BLaER1 (cell line): ENCODE results near the gene TBK1.

Experiments
- H3K27ac ChIP-seq: shearing (Covaris generic); formaldehyde crosslinking; 2 replicates; pipeline ENCODE4 v1.8.1; 2022
- H3K27me3 ChIP-seq: shearing (Covaris generic); formaldehyde crosslinking; 2 replicates; pipeline ENCODE4 v1.8.1; 2022
- H3K36me3 ChIP-seq: shearing (Covaris generic); formaldehyde crosslinking; 2 replicates; pipeline ENCODE4 v1.8.1; 2022
- H3K4me1 ChIP-seq: shearing (Covaris generic); formaldehyde crosslinking; 2 replicates; pipeline ENCODE4 v1.8.1; 2022
- H3K4me2 ChIP-seq: shearing (Covaris generic); formaldehyde crosslinking; 2 replicates; pipeline ENCODE4 v1.8.1; 2022
- H3K4me3 ChIP-seq: shearing (Covaris generic); formaldehyde crosslinking; 2 replicates; pipeline ENCODE4 v1.8.1; 2022
- H3K9ac ChIP-seq: shearing (Covaris generic); formaldehyde crosslinking; 2 replicates; pipeline ENCODE4 v1.8.1; 2022
- H3K9me3 ChIP-seq: shearing (Covaris generic); formaldehyde crosslinking; 2 replicates; pipeline ENCODE4 v1.8.1; 2022
- H4K20me1 ChIP-seq: shearing (Covaris generic); formaldehyde crosslinking; 2 replicates; pipeline ENCODE4 v1.8.1; 2022
- Cebpa-rat ChIP-seq: shearing (Covaris generic); IDR thresholded peaks from 2 replicates; pipeline ENCODE4 v1.8.1; 2022

Gene TBK1

GRCh38 chr12:64450711-64451486 lies 1.0 kb upstream of the TBK1 start:
- Histone ChIP-seq H3K9me3 (no peaks in the 10 kb centered on the region), H3K27me3 (no peaks in the 10 kb centered on the region), H3K4me2 (peak overlapping the region; percentile 86), H4K20me1 (peaks cover 8% of the 10 kb centered on the region; the same call in 1 of the 2 replicates), H3K4me1 (peaks cover 21% of the 10 kb centered on the region), H3K36me3 (peaks cover 34% of the 10 kb centered on the region), H3K27ac (no peak overlapping the region), H3K4me3 (peak overlapping the region; percentile 88), H3K9ac (peak overlapping the region; percentile 89)
- no peak for TF ChIP-seq Cebpa-rat

GRCh38 chr12:64452559-64453329 lies 824 bp downstream of the TBK1 start:
- H3K36me3 ChIP-seq = peaks cover 27% of the 10 kb centered on the region
- H3K9me3 ChIP-seq = no peaks in the 10 kb centered on the region
- H3K4me3 ChIP-seq = peak overlapping the region; percentile 88
- peak overlapping the region; percentile 91 for H3K27ac ChIP-seq
- TF ChIP-seq Cebpa-rat = no peak
- peak overlapping the region; percentile 89 for H3K9ac ChIP-seq
- peak overlapping the region; percentile 86 for H3K4me2 ChIP-seq
- no peaks in the 10 kb centered on the region for H3K27me3 ChIP-seq
- peaks cover 19% of the 10 kb centered on the region; the same call in 1 of the 2 replicates for H4K20me1 ChIP-seq
- H3K4me1 ChIP-seq = peaks cover 26% of the 10 kb centered on the region

DNA sequence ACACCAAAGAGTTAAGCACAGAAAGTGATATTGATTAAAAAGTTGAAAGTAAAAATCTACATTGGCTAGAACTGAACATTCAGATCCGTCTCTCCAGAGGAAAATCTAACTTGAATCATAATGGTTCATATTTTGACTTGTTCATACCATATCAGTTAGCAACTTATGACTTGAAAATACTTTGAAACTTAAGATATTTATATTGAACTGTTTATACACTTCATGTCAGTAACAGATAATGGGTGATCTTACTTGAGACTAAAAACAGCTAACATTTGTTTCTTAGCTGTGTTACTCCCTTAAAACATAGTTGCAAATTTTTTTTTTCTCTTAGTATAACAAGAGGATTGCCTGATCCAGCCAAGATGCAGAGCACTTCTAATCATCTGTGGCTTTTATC lies 3.6 kb downstream of the TBK1 start:
- peaks cover 20% of the 10 kb centered on the region; the same call in 1 of the 2 replicates for H3K36me3 ChIP-seq
- no peak overlapping the region for H3K27ac ChIP-seq
- H3K4me2 ChIP-seq = no peak overlapping the region

GRCh38 chr12:64456119-64456518 lies 4.2 kb downstream of the TBK1 start:
- H3K36me3 ChIP-seq = peaks cover 24% of the 10 kb centered on the region; the same call in 1 of the 2 replicates
- H3K4me1 ChIP-seq = peaks cover 32% of the 10 kb centered on the region
- peaks cover 19% of the 10 kb centered on the region; the same call in 1 of the 2 replicates for H4K20me1 ChIP-seq
- no peak overlapping the region for H3K27ac ChIP-seq
- H3K4me3 ChIP-seq = no peak overlapping the region
- H3K4me2 ChIP-seq = no peak overlapping the region
- H3K9me3 ChIP-seq = no peaks in the 10 kb centered on the region
- no peak overlapping the region for H3K9ac ChIP-seq
- H3K27me3 ChIP-seq = no peaks in the 10 kb centered on the region
- TF ChIP-seq Cebpa-rat = no peak

More for the DNA sequence above, 3.6 kb downstream of the TBK1 start:
- no peak for TF ChIP-seq Cebpa-rat
- H3K9ac ChIP-seq = no peak overlapping the region
- H3K4me1 ChIP-seq = peaks cover 38% of the 10 kb centered on the region
- no peak overlapping the region for H3K4me3 ChIP-seq
- H4K20me1 ChIP-seq = peaks cover 19% of the 10 kb centered on the region; the same call in 1 of the 2 replicates
- no peaks in the 10 kb centered on the region for H3K9me3 ChIP-seq
- no peaks in the 10 kb centered on the region for H3K27me3 ChIP-seq

DNA sequence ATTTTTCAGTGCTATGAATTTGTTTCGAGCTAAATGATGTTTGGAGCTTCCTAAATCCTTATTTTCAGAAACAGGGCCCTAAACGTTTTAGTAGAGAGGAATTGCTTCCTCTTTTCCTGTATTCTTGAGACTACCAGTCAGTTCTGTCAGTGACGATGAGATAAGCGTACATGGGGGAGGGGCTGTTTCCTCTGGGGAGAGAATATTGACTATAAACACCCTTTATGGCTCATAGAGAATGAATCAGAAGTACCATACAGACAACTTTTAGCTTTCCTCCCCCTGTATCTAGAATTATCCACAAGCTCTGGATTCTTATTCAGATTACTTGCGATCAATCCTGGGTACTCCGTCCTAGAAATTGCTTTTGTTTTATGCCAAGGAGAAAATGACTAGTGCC lies 5.1 kb downstream of the TBK1 start:
- Histone ChIP-seq H3K4me1 (peaks cover 28% of the 10 kb centered on the region), H3K27me3 (no peaks in the 10 kb centered on the region), H3K9ac (no peak overlapping the region), H3K4me3 (no peak overlapping the region), H3K9me3 (no peaks in the 10 kb centered on the region), H3K27ac (no peak overlapping the region), H4K20me1 (peaks cover 19% of the 10 kb centered on the region; the same call in 1 of the 2 replicates), H3K36me3 (peaks cover 32% of the 10 kb centered on the region), H3K4me2 (no peak overlapping the region)
- TF ChIP-seq Cebpa-rat = no peak

GRCh38 chr12:64457466-64457865 lies 5.5 kb downstream of the TBK1 start:
- Histone ChIP-seq H3K36me3 (peaks cover 33% of the 10 kb centered on the region), H3K4me2 (no peak overlapping the region), H4K20me1 (peaks cover 19% of the 10 kb centered on the region; the same call in 1 of the 2 replicates), H3K4me1 (peaks cover 28% of the 10 kb centered on the region), H3K9me3 (no peaks in the 10 kb centered on the region), H3K27me3 (no peaks in the 10 kb centered on the region), H3K9ac (no peak overlapping the region), H3K27ac (no peak overlapping the region), H3K4me3 (no peak overlapping the region)
- TF ChIP-seq Cebpa-rat = no peak

GRCh38 chr12:64457923-64458322 lies 6.0 kb downstream of the TBK1 start:
- TF ChIP-seq Cebpa-rat = no peak
- no peak overlapping the region for H3K4me2 ChIP-seq

GRCh38 chr12:64459394-64459891 lies 7.5 kb downstream of the TBK1 start:
- peak overlapping the region; percentile 82 for H3K4me2 ChIP-seq
- peak overlapping the region; percentile 54 for H3K4me3 ChIP-seq
- peak overlapping the region; percentile 72 for H3K27ac ChIP-seq
- H3K4me1 ChIP-seq = peaks cover 18% of the 10 kb centered on the region
- no peak for TF ChIP-seq Cebpa-rat
- no peaks in the 10 kb centered on the region for H3K9me3 ChIP-seq
- H3K27me3 ChIP-seq = no peaks in the 10 kb centered on the region
- H3K36me3 ChIP-seq = peaks cover 50% of the 10 kb centered on the region
- H4K20me1 ChIP-seq = peaks cover 13% of the 10 kb centered on the region; the same call in 1 of the 2 replicates
- peak overlapping the region; percentile 61 for H3K9ac ChIP-seq

More at GRCh38 chr12:64457923-64458322, 6.0 kb downstream of the TBK1 start:
- peaks cover 27% of the 10 kb centered on the region for H3K4me1 ChIP-seq
- peaks cover 37% of the 10 kb centered on the region for H3K36me3 ChIP-seq
- H3K27me3 ChIP-seq = no peaks in the 10 kb centered on the region
- no peak overlapping the region for H3K9ac ChIP-seq
- H3K27ac ChIP-seq = no peak overlapping the region
- no peak overlapping the region for H3K4me3 ChIP-seq
- H4K20me1 ChIP-seq = peaks cover 19% of the 10 kb centered on the region; the same call in 1 of the 2 replicates
- no peaks in the 10 kb centered on the region for H3K9me3 ChIP-seq

- Histone ChIP-seq H4K20me1 (0 out of 2 replicates have a peak, but pooled peaks cover 5% of the 10 kb centered on the region), H3K9ac (no peak overlapping the region), H3K9me3 (no peaks in the 10 kb centered on the region), H3K27ac (no peak overlapping the region), H3K4me3 (no peak overlapping the region), H3K4me1 (peaks cover 17% of the 10 kb centered on the region), H3K27me3 (no peaks in the 10 kb centered on the region), H3K36me3 (peaks cover 63% of the 10 kb centered on the region), H3K4me2 (no peak overlapping the region)
- TF ChIP-seq Cebpa-rat = no peak
Observed at GRCh38 chr12:64461634-64462414, 9.9 kb downstream of the TBK1 start.
